ENCODE data around the gene CENPF.

CENPF gene

DNA sequence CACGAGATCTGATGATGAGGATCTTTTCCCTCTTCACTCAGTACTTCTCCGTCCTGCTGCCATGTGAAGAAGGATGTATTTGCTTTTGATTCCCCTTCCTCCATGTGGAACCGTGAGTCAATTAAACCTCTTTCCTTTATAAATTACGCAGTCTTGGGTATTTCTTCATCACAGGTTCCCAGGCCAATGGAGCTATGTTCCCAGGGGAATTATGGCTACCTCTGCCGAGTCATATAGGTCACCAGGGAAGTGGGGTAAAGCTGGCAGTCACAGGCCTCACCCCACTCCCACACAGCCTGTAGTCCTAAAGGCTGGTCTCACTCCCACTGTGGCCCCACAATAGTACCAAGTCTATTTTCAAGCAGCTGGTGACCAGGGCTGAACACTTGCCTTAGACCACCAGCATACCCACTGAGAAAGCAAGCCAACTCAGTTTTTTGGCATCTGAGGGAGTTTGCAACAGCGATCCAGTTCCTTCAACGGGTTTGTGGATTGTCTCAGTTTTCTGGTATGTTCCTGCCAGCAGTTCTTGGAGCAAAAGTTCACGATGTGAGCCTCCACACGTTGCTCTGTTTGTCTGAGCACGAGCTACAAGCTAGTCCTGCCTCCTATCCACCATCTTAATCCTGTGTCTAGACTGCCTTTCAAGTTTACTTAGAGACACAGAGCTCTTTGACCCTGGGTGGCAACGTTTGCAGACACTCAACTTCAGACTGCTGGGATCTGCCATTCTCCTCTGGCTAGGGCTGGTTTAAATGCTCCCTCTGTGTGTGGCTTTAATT lies 104.5 kb downstream of the CENPF start:
- H3K27ac ChIP-seq (ENCODE audit: low read length), result no peak overlapping the region
- H3K9ac ChIP-seq (ENCODE audit: low read depth, low read length), result no peak overlapping the region
- ATAC-seq (ENCODE audit: insufficient read depth, low read depth) (no peak), DNase-seq (no peak)
- no peaks in the 10 kb centered on the region for H4K20me1 ChIP-seq (ENCODE audit: insufficient read depth, low read length)
- no peak overlapping the region for H3K4me2 ChIP-seq (ENCODE audit: insufficient read depth, low read length)
- H2AFZ ChIP-seq (ENCODE audit: low read depth, low read length), result no peak overlapping the region
- TF ChIP-seq, protein P1, sequence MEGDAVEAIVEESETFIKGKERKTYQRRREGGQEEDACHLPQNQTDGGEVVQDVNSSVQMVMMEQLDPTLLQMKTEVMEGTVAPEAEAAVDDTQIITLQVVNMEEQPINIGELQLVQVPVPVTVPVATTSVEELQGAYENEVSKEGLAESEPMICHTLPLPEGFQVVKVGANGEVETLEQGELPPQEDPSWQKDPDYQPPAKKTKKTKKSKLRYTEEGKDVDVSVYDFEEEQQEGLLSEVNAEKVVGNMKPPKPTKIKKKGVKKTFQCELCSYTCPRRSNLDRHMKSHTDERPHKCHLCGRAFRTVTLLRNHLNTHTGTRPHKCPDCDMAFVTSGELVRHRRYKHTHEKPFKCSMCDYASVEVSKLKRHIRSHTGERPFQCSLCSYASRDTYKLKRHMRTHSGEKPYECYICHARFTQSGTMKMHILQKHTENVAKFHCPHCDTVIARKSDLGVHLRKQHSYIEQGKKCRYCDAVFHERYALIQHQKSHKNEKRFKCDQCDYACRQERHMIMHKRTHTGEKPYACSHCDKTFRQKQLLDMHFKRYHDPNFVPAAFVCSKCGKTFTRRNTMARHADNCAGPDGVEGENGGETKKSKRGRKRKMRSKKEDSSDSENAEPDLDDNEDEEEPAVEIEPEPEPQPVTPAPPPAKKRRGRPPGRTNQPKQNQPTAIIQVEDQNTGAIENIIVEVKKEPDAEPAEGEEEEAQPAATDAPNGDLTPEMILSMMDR (IDR thresholded peaks at IDR 0.05; ENCODE audit: borderline replicate concordance, extremely low read depth, low read length, poor library complexity, severe bottlenecking), result no peak
- TF ChIP-seq EZH2 (IDR thresholded peaks at IDR 0.05; ENCODE audit: borderline replicate concordance, low read depth, low read length, severe bottlenecking), result no peak
- H3K79me2 ChIP-seq (ENCODE audit: insufficient read depth, low read length), result no peaks in the 10 kb centered on the region
- H3K27me3 ChIP-seq (ENCODE audit: insufficient read depth, low read length, poor library complexity), result no peaks in the 10 kb centered on the region
- H3K9me3 ChIP-seq (ENCODE audit: insufficient read depth, low read length, severe bottlenecking), result no peaks in the 10 kb centered on the region
- H3K4me1 ChIP-seq (ENCODE audit: insufficient read depth, low read length), result no peaks in the 10 kb centered on the region
- no peaks in the 10 kb centered on the region for H3K36me3 ChIP-seq (ENCODE audit: insufficient read depth, low read length)
- no peak overlapping the region for H3K4me3 ChIP-seq (ENCODE audit: low read depth in 1 of 2, low read length in 2 of 2)

DNA sequence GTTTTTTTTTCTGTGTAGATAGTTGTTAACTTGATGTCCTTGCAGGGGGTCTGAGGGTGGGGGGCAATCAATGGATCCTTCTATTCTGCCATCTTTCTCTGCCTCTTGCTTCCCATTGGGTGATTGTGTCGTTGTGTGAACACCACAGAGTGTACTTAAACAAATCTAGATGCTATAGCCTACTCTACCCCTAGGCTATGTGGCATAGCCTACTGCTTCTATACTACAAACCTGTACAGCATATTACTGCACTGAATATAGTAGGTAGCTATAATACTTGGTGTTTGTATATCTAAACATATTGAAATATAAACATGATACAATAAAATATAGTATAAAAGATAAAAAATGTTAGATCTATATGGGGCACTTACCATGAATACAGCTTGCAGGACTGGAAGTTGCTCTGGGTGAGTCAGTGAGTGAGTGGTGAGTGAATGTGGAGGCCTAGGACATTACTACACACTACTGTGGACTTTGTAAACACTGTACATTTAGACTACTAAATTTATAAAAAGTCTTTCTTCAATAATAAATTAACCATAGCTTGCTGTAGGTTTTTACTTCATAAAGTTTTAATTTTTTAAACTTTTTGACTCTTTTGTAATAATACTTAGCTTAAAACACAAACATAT lies 105.4 kb downstream of the CENPF start:
- Histone ChIP-seq H3K27ac (ENCODE audit: low read length) (no peak overlapping the region), H3K4me2 (ENCODE audit: insufficient read depth, low read length) (no peak overlapping the region), H3K4me1 (ENCODE audit: insufficient read depth, low read length) (no peaks in the 10 kb centered on the region), H3K9me3 (ENCODE audit: insufficient read depth, low read length, severe bottlenecking) (no peaks in the 10 kb centered on the region), H3K79me2 (ENCODE audit: insufficient read depth, low read length) (no peaks in the 10 kb centered on the region), H3K27me3 (ENCODE audit: insufficient read depth, low read length, poor library complexity) (no peaks in the 10 kb centered on the region), H4K20me1 (ENCODE audit: insufficient read depth, low read length) (no peaks in the 10 kb centered on the region), H3K4me3 (ENCODE audit: low read depth in 1 of 2, low read length in 2 of 2) (no peak overlapping the region), H3K36me3 (ENCODE audit: insufficient read depth, low read length) (no peaks in the 10 kb centered on the region), H3K9ac (ENCODE audit: low read depth, low read length) (no peak overlapping the region), H2AFZ (ENCODE audit: low read depth, low read length) (no peak overlapping the region)
- ATAC-seq (ENCODE audit: insufficient read depth, low read depth), result no peak
- TF ChIP-seq, protein P1 (IDR thresholded peaks at IDR 0.05; ENCODE audit: borderline replicate concordance, extremely low read depth, low read length, poor library complexity, severe bottlenecking), result no peak
- no peak for TF ChIP-seq EZH2 (IDR thresholded peaks at IDR 0.05; ENCODE audit: borderline replicate concordance, low read depth, low read length, severe bottlenecking)
- no peak for DNase-seq

GRCh38 chr1:214709241-214709640 lies 106.2 kb downstream of the CENPF start:
- TF ChIP-seq, protein P1 (IDR thresholded peaks at IDR 0.05; ENCODE audit: borderline replicate concordance, extremely low read depth, low read length, poor library complexity, severe bottlenecking), result no peak
- no peak for TF ChIP-seq EZH2 (IDR thresholded peaks at IDR 0.05; ENCODE audit: borderline replicate concordance, low read depth, low read length, severe bottlenecking)
- ATAC-seq (ENCODE audit: insufficient read depth, low read depth), result no peak
- H3K27ac ChIP-seq (ENCODE audit: low read length), result no peak overlapping the region

More at GRCh38 chr1:214709241-214709640, 106.2 kb downstream of the CENPF start:
- H4K20me1 ChIP-seq (ENCODE audit: insufficient read depth, low read length), result no peaks in the 10 kb centered on the region
- no peak overlapping the region for H3K9ac ChIP-seq (ENCODE audit: low read depth, low read length)
- no peak overlapping the region for H3K4me3 ChIP-seq (ENCODE audit: low read depth in 1 of 2, low read length in 2 of 2)
- DNase-seq, result no peak
- H3K36me3 ChIP-seq (ENCODE audit: insufficient read depth, low read length), result no peaks in the 10 kb centered on the region
- no peak overlapping the region for H2AFZ ChIP-seq (ENCODE audit: low read depth, low read length)
- H3K9me3 ChIP-seq (ENCODE audit: insufficient read depth, low read length, severe bottlenecking), result no peaks in the 10 kb centered on the region
- no peaks in the 10 kb centered on the region for H3K27me3 ChIP-seq (ENCODE audit: insufficient read depth, low read length, poor library complexity)
- H3K79me2 ChIP-seq (ENCODE audit: insufficient read depth, low read length), result no peaks in the 10 kb centered on the region
- no peak overlapping the region for H3K4me2 ChIP-seq (ENCODE audit: insufficient read depth, low read length)
- H3K4me1 ChIP-seq (ENCODE audit: insufficient read depth, low read length), result no peaks in the 10 kb centered on the region
